Measurements from ENCODE around the gene ASPSCR1. TPM values are rescaled to one million over a fixed set of nuclear protein-coding genes. Genes with fewer than 3 reads are reported as not detected.

ASPSCR1 gene
- total and polyA plus RNA-seq, 2 of the 13 experiments (the other 11 are each of a cell fraction or from before 2014, with no cell fraction given) = 274 to 314 TPM

- H3K27me3 ChIP-seq (ENCODE audit: control insufficient read depth in 1 of 2, insufficient read depth in 2 of 2, low read length in 2 of 2) = no peaks in the 10 kb centered on the region
- CTCF ChIA-PET (ENCODE audit: low intra/inter-chr PET ratio, low total read pairs) = no interaction called here
- no peak overlapping the region for H3K4me3 ChIP-seq (replicated peaks in 1 of 3; ENCODE audit: insufficient read depth in 1 of 3, low read depth in 2 of 3, low read length in 3 of 3)
- H3K27ac ChIP-seq (ENCODE audit: extremely low read length, insufficient read depth, low read length) = no peak overlapping the region
- H3K4me1 ChIP-seq (ENCODE audit: insufficient read depth, low read length) = peaks cover 50% of the 10 kb centered on the region
- H3K9ac ChIP-seq (ENCODE audit: insufficient read depth, low read depth, low read length) = no peak overlapping the region
- BruUV-seq (replicated peaks) = no TSS peak
- H4K20me1 ChIP-seq (ENCODE audit: insufficient read depth, low read length) = no peaks in the 10 kb centered on the region
- H3K4me2 ChIP-seq (ENCODE audit: low read depth, low read length) = no peak overlapping the region
- in situ Hi-C loops (cut with HindIII; ENCODE audit: extremely low pct_ligation_motif_present, low pct_unique_long_range_greater_than_20kb) (no loop called here), intact Hi-C loops (cut with micrococcal nuclease; ENCODE audit: unreplicated experiment) (no loop called here)
- no peak for ATAC-seq
- POLR2A ChIA-PET = interaction anchor here (1.8 to 14.1 kb wide), 2 partner anchors 11 to 16 kb away, joined by 8 to 382 read pairs; no protein-coding TSS in a partner anchor
- TF ChIP-seq SKI (IDR thresholded peaks at IDR 0.05; ENCODE audit: partially characterized antibody) (no peak), CREBL2 (CRISPR knock-in tag; IDR thresholded peaks at IDR 0.05; ENCODE audit: borderline replicate concordance) (no peak), ZNF382 (CRISPR knock-in tag; IDR thresholded peaks at IDR 0.05; ENCODE audit: borderline replicate concordance) (no peak), DDIT3 (CRISPR knock-in tag; IDR thresholded peaks at IDR 0.05) (no peak), POGZ (CRISPR knock-in tag; IDR thresholded peaks at IDR 0.05) (no peak), BRD4 (CRISPR knock-in tag; IDR thresholded peaks at IDR 0.05) (no peak), FOXO4 (CRISPR knock-in tag; conservative IDR thresholded peaks at IDR 0.05) (0 out of 2 replicates have a peak, but pooled peaks have one; percentile 38), ZNF335 (CRISPR knock-in tag; IDR thresholded peaks at IDR 0.05) (no peak), AGO2 (optimal IDR thresholded peaks at IDR 0.05; ENCODE audit: low read depth, low read length) (peak; percentile 40), ELF4 (CRISPR knock-in tag; IDR thresholded peaks at IDR 0.05; ENCODE audit: borderline replicate concordance) (no peak), AHR (CRISPR knock-in tag; IDR thresholded peaks at IDR 0.05) (no peak), SAFB2 (CRISPR knock-in tag; IDR thresholded peaks at IDR 0.05; ENCODE audit: borderline replicate concordance, low read depth) (no peak), ERF (CRISPR knock-in tag; IDR thresholded peaks at IDR 0.05) (no peak), ZBTB42 (CRISPR knock-in tag; IDR thresholded peaks at IDR 0.05) (no peak), SRSF1 (optimal IDR thresholded peaks at IDR 0.05; ENCODE audit: low read depth, low read length) (no peak), ZSCAN30 (CRISPR knock-in tag; IDR thresholded peaks at IDR 0.05) (no peak), PPARG (CRISPR knock-in tag; conservative IDR thresholded peaks at IDR 0.05) (no peak), ZNF547 (CRISPR knock-in tag; IDR thresholded peaks at IDR 0.05) (no peak), RNF2 (conservative IDR thresholded peaks at IDR 0.05; ENCODE audit: low read depth) (no peak), PHF5A (CRISPR knock-in tag; IDR thresholded peaks at IDR 0.05; ENCODE audit: low read depth, unreplicated experiment) (no peak), HDAC2 (CRISPR knock-in tag; IDR thresholded peaks at IDR 0.05) (no peak), ZNF138 (CRISPR knock-in tag; IDR thresholded peaks at IDR 0.05; ENCODE audit: low read depth) (no peak), MXD1 (CRISPR knock-in tag; IDR thresholded peaks at IDR 0.05) (0 out of 2 replicates have a peak, but pooled peaks have one; percentile 19), RFXAP (CRISPR knock-in tag; IDR thresholded peaks at IDR 0.05; ENCODE audit: borderline replicate concordance) (no peak)
- FAIRE-seq = no peak
- WGBS (ENCODE audit: low lambda C conversion rate) = 97% methylated on average over 26 of the region's 26 CpGs
- DNase-seq (ENCODE audit: low spot score) = no peak
- peaks cover 13% of the 10 kb centered on the region for H3K79me2 ChIP-seq (ENCODE audit: insufficient read depth, low read length)
- H3K9me3 ChIP-seq (ENCODE audit: low read length) = no peaks in the 10 kb centered on the region
- H2AFZ ChIP-seq (ENCODE audit: low read length) = no peak overlapping the region
- peaks cover 24 to 58% of the 10 kb centered on the region in 2 experiments for H3K36me3 ChIP-seq (replicated peaks in 1 of 2; ENCODE audit: control insufficient read depth in 1 of 2, insufficient read depth in 2 of 2, low read length in 2 of 2)
These were observed 6.4 kb downstream of the ASPSCR1 start for GRCh38 chr17:81983639-81984373.
